Measurements from ENCODE around the gene CIAO1. TPM values are rescaled to one million over a fixed set of nuclear protein-coding genes. Genes with fewer than 3 reads are reported as not detected.

Gene CIAO1
- total and polyA plus RNA-seq, 2 of the 4 experiments (the other 2 are of a cell fraction): 81.1 to 94.3 TPM

DNA sequence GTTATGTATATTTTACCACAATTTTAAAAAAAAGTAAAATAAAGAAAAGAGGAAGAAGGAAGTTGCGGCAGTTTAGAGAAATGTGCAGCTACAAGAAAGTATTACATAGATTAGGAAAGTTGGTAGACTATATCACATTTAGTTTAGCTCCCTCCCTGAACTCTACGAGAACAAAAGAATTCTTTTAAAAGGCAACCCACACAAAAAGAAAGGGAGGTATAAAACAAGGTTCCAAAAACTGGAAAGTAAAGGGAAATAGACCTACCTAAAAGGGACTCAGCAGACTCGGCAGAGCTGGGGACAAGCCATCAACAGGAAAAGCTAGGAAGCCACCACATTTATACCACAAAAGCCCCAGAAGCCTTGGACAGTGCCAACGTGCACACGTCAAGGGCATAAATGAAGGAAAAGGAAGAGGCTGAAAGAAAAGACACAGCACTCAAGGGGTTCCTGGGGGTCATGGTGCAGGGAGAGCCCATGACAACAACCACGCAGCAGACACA is 9.4 kb upstream of the CIAO1 start:
- Histone ChIP-seq H3K79me1 (ENCODE audit: low read depth in 1 of 2, low read length in 2 of 2) (peaks cover 28 to 60% of the 10 kb centered on the region in 2 experiments), H3K9me1 (ENCODE audit: insufficient read depth, low read length) (peaks cover 27% of the 10 kb centered on the region), H3K9me3 (ENCODE audit: control insufficient read depth, insufficient read depth, low read length) (no peaks in the 10 kb centered on the region), H4K91ac (ENCODE audit: insufficient read depth, low read depth, low read length) (no peak overlapping the region), H3K4me1 (ENCODE audit: control insufficient read depth, insufficient read depth, low read length) (peaks cover 25% of the 10 kb centered on the region), H4K20me1 (ENCODE audit: insufficient read depth, low read length) (peaks cover 44% of the 10 kb centered on the region), H3K56ac (ENCODE audit: extremely low read depth, insufficient read depth, low read length) (no peak overlapping the region), H3K18ac (ENCODE audit: low read depth, low read length) (no peak overlapping the region), H3K27me3 (ENCODE audit: control insufficient read depth, insufficient read depth, low read length) (no peaks in the 10 kb centered on the region), H3K4me2 (ENCODE audit: low read depth, low read length) (no peak overlapping the region), H2AFZ (replicated peaks; ENCODE audit: low read length, poor library complexity) (no peak overlapping the region), H2BK20ac (ENCODE audit: low read depth, low read length) (no peak overlapping the region), H3K9ac (ENCODE audit: low read depth, low read length) (no peak overlapping the region), H3K36me3 (ENCODE audit: control insufficient read depth, insufficient read depth, low read length) (peaks cover 37% of the 10 kb centered on the region), H3K14ac (replicated peaks; ENCODE audit: low read depth, low read length) (no peak overlapping the region), H2BK5ac (ENCODE audit: low read depth, low read length, poor library complexity, severe bottlenecking) (no peak overlapping the region), H2BK120ac (ENCODE audit: low read depth, low read length) (no peak overlapping the region), H3K4me3 (ENCODE audit: insufficient read depth, low read depth, low read length) (no peak overlapping the region), H2AK5ac (ENCODE audit: low read depth, low read length) (no peak overlapping the region), H2AK9ac (replicated peaks; ENCODE audit: low read depth, low read length, poor library complexity) (no peak overlapping the region), H4K8ac (ENCODE audit: low read depth in 2 of 2, low read length in 2 of 2) (no peak overlapping the region), H2BK15ac (ENCODE audit: low read depth, low read length) (no peak overlapping the region), H3K23ac (ENCODE audit: low read depth, low read length) (no peak overlapping the region), H4K5ac (ENCODE audit: low read depth, low read length) (no peak overlapping the region), H3K4ac (ENCODE audit: low read depth, low read length) (no peak overlapping the region), H3K27ac (ENCODE audit: insufficient read depth, low read length) (no peak overlapping the region)
- CTCF ChIA-PET: interaction anchor here (0.7 kb wide), 1 partner anchor 17 kb away, joined by 4 read pairs; no protein-coding TSS in a partner anchor
- no peak for ATAC-seq (ENCODE audit: low read depth)
- 100% methylated on average over 1 of the region's 6 CpGs; no CpG with 5 or more reads in 1 of the 2 experiments for WGBS, 2 experiments (ENCODE audit: extremely low coverage in 2 of 2, insufficient read length in 1 of 2)
- BruUV-seq (replicated peaks): no TSS peak
- POLR2A ChIA-PET (ENCODE audit: unreplicated experiment): no interaction called here
- in situ Hi-C loops (cut with MboI; ENCODE audit: low sequenced_read_pairs): loop anchor here (25.0 kb wide), 1 partner anchor 244 kb away; no protein-coding TSS in a partner anchor
- DNase-seq: no peak
- intact Hi-C loops (cut with micrococcal nuclease): no loop called here
- TF ChIP-seq, protein P1, sequence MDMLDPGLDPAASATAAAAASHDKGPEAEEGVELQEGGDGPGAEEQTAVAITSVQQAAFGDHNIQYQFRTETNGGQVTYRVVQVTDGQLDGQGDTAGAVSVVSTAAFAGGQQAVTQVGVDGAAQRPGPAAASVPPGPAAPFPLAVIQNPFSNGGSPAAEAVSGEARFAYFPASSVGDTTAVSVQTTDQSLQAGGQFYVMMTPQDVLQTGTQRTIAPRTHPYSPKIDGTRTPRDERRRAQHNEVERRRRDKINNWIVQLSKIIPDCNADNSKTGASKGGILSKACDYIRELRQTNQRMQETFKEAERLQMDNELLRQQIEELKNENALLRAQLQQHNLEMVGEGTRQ (IDR thresholded peaks at IDR 0.05; ENCODE audit: low read depth, low read length): no peak
- TF ChIP-seq, protein P2, sequence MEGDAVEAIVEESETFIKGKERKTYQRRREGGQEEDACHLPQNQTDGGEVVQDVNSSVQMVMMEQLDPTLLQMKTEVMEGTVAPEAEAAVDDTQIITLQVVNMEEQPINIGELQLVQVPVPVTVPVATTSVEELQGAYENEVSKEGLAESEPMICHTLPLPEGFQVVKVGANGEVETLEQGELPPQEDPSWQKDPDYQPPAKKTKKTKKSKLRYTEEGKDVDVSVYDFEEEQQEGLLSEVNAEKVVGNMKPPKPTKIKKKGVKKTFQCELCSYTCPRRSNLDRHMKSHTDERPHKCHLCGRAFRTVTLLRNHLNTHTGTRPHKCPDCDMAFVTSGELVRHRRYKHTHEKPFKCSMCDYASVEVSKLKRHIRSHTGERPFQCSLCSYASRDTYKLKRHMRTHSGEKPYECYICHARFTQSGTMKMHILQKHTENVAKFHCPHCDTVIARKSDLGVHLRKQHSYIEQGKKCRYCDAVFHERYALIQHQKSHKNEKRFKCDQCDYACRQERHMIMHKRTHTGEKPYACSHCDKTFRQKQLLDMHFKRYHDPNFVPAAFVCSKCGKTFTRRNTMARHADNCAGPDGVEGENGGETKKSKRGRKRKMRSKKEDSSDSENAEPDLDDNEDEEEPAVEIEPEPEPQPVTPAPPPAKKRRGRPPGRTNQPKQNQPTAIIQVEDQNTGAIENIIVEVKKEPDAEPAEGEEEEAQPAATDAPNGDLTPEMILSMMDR (conservative IDR thresholded peaks at IDR 0.05; ENCODE audit: low read depth, low read length): no peak
- TF ChIP-seq FOS (IDR thresholded peaks at IDR 0.05; ENCODE audit: low read depth, low read length): no peak
- TF ChIP-seq, protein P3, sequence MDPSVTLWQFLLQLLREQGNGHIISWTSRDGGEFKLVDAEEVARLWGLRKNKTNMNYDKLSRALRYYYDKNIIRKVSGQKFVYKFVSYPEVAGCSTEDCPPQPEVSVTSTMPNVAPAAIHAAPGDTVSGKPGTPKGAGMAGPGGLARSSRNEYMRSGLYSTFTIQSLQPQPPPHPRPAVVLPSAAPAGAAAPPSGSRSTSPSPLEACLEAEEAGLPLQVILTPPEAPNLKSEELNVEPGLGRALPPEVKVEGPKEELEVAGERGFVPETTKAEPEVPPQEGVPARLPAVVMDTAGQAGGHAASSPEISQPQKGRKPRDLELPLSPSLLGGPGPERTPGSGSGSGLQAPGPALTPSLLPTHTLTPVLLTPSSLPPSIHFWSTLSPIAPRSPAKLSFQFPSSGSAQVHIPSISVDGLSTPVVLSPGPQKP (IDR thresholded peaks at IDR 0.05; ENCODE audit: borderline replicate concordance, low read depth, low read length): no peak
- no peak for TF ChIP-seq MAZ (IDR thresholded peaks at IDR 0.05; ENCODE audit: borderline replicate concordance, low read depth, low read length)
- TF ChIP-seq MAFK (IDR thresholded peaks at IDR 0.05; ENCODE audit: low read depth, low read length): no peak
- TF ChIP-seq RCOR1 (IDR thresholded peaks at IDR 0.05; ENCODE audit: insufficient replicate concordance, low read length): no peak
- no peak for TF ChIP-seq RAD21 (IDR thresholded peaks at IDR 0.05; ENCODE audit: low read length)
- no peak for TF ChIP-seq BHLHE40 (IDR thresholded peaks at IDR 0.05; ENCODE audit: low read depth, low read length)
- no peak for TF ChIP-seq CEBPB (IDR thresholded peaks at IDR 0.05; ENCODE audit: low read depth, low read length)
- no peak for TF ChIP-seq RFX5 (IDR thresholded peaks at IDR 0.05; ENCODE audit: low read depth, low read length)
- TF ChIP-seq SMC3 (IDR thresholded peaks at IDR 0.05; ENCODE audit: low read depth, low read length): no peak
- TF ChIP-seq NFE2L2 (IDR thresholded peaks at IDR 0.05; ENCODE audit: low read depth, low read length): no peak
- TF ChIP-seq CHD1 (IDR thresholded peaks at IDR 0.05; ENCODE audit: low read depth, low read length): no peak
- TF ChIP-seq MXI1 (IDR thresholded peaks at IDR 0.05; ENCODE audit: borderline replicate concordance, low read depth, low read length): no peak
- no peak for TF ChIP-seq POLR2A (IDR thresholded peaks at IDR 0.05; ENCODE audit: low read depth, low read length)
- dilution Hi-C loops (cut with HindIII; ENCODE audit: low sequenced_read_pairs, unreplicated experiment): no loop called here

Measured in IMR-90 (cell line).